ENCODE results near the gene CUX1.
"Not testable (repeated sequence)": the region's sequence is repeated elsewhere in the genome, so short reads cannot be mapped to it uniquely, and the experiment has no call there.

CUX1 gene

GRCh38 chr7:101917566-101917965 lies 100.1 kb downstream of the CUX1 start:
- DNase-seq (ENCODE audit: low read depth in 2 of 2): no peak

GRCh38 chr7:101918426-101918825 lies 101.0 kb downstream of the CUX1 start:
- no peak for DNase-seq (ENCODE audit: low read depth in 2 of 2)

GRCh38 chr7:101919363-101920115 lies 102.1 kb downstream of the CUX1 start:
- no peak for DNase-seq (ENCODE audit: low read depth in 2 of 2)

- DNase-seq (ENCODE audit: low read depth in 2 of 2): no peak
These were observed 103.6 kb downstream of the CUX1 start for GRCh38 chr7:101921061-101921460.

- DNase-seq (ENCODE audit: low read depth in 2 of 2): not testable (repeated sequence)
These were observed 104.4 kb downstream of the CUX1 start for GRCh38 chr7:101921546-101922489.

- DNase-seq (ENCODE audit: low read depth in 2 of 2): no peak
These were observed 105.5 kb downstream of the CUX1 start for GRCh38 chr7:101922631-101923601.

GRCh38 chr7:101923602-101923985 lies 106.2 kb downstream of the CUX1 start:
- no peak for DNase-seq (ENCODE audit: low read depth in 2 of 2)

GRCh38 chr7:101924171-101924570 lies 106.7 kb downstream of the CUX1 start:
- no peak for DNase-seq (ENCODE audit: low read depth in 2 of 2)

GRCh38 chr7:101926265-101926664 lies 108.8 kb downstream of the CUX1 start:
- DNase-seq (ENCODE audit: low read depth in 2 of 2): no peak

- DNase-seq (ENCODE audit: low read depth in 2 of 2): no peak
These were observed 110.0 kb downstream of the CUX1 start for GRCh38 chr7:101927389-101927788.

- no peak for DNase-seq (ENCODE audit: low read depth in 2 of 2)
These were observed 110.4 kb downstream of the CUX1 start for GRCh38 chr7:101927802-101928201.

GRCh38 chr7:101929256-101929655 lies 111.8 kb downstream of the CUX1 start:
- DNase-seq (ENCODE audit: low read depth in 2 of 2): no peak

- not testable (repeated sequence) for DNase-seq (ENCODE audit: low read depth in 2 of 2)
These were observed 112.5 kb downstream of the CUX1 start for GRCh38 chr7:101929911-101930310.

GRCh38 chr7:101932083-101932482 lies 114.7 kb downstream of the CUX1 start:
- DNase-seq (ENCODE audit: low read depth in 2 of 2): no peak

GRCh38 chr7:101933028-101933427 lies 115.6 kb downstream of the CUX1 start:
- no peak for DNase-seq (ENCODE audit: low read depth in 2 of 2)

GRCh38 chr7:101933688-101934121 lies 116.3 kb downstream of the CUX1 start:
- no peak for DNase-seq (ENCODE audit: low read depth in 2 of 2)

GRCh38 chr7:101934618-101935017 lies 117.2 kb downstream of the CUX1 start:
- no peak for DNase-seq (ENCODE audit: low read depth in 2 of 2)

- no peak for DNase-seq (ENCODE audit: low read depth in 2 of 2)
These were observed 118.2 kb downstream of the CUX1 start for GRCh38 chr7:101935521-101936141.

- no peak for DNase-seq (ENCODE audit: low read depth in 2 of 2)
These were observed 118.8 kb downstream of the CUX1 start for GRCh38 chr7:101936223-101936610.

GRCh38 chr7:101936611-101937231 lies 119.3 kb downstream of the CUX1 start:
- no peak for DNase-seq (ENCODE audit: low read depth in 2 of 2)

Data from stimulated activated CD8-positive, alpha-beta memory T cell treated with anti-CD3 and anti-CD28 coated beads, Interleukin-7, amount 100 ng/mL, for 4 hours (primary cell).